Islet of Langerhans (tissue), 1 donor: ENCODE results near the gene MKRN2OS.

Experiments used
- FAIRE-seq: peaks from one replicate; lab custom pipeline; 2011; peaks lifted over from hg19 to GRCh38; lab: Jason Lieb, UNC

The MKRN2OS gene

GRCh38 chr3:12545473-12545791 is at the start of gene MKRN2OS:
MKRN2OS (minus strand) TSS chr3:12545499; CDS start chr3:12545464, 35 bp downstream.
- FAIRE-seq: no peak

- no peak for FAIRE-seq
Observed at GRCh38 chr3:12593473-12593872, 48.2 kb upstream of the MKRN2OS start.

- FAIRE-seq: no peak
Observed at GRCh38 chr3:12591997-12592715, 46.9 kb upstream of the MKRN2OS start.

- FAIRE-seq: no peak
Observed at GRCh38 chr3:12591456-12591855, 46.2 kb upstream of the MKRN2OS start.

GRCh38 chr3:12590096-12590495 is 44.8 kb upstream of the MKRN2OS start:
- FAIRE-seq: no peak

- no peak for FAIRE-seq
Observed at GRCh38 chr3:12588039-12589009, 43.0 kb upstream of the MKRN2OS start.

- no peak for FAIRE-seq
Observed at GRCh38 chr3:12586403-12586802, 41.1 kb upstream of the MKRN2OS start.

- no peak for FAIRE-seq
Observed at GRCh38 chr3:12585970-12586369, 40.7 kb upstream of the MKRN2OS start.

- no peak for FAIRE-seq
Observed at GRCh38 chr3:12585181-12585580, 39.9 kb upstream of the MKRN2OS start.

GRCh38 chr3:12584083-12584482 is 38.8 kb upstream of the MKRN2OS start:
- no peak for FAIRE-seq

GRCh38 chr3:12583280-12583679 is 38.0 kb upstream of the MKRN2OS start:
- no peak for FAIRE-seq

- no peak for FAIRE-seq
Observed at GRCh38 chr3:12582730-12583129, 37.4 kb upstream of the MKRN2OS start.

GRCh38 chr3:12579905-12580304 is 34.6 kb upstream of the MKRN2OS start:
- FAIRE-seq: no peak

- no peak for FAIRE-seq
Observed at GRCh38 chr3:12579456-12579855, 34.2 kb upstream of the MKRN2OS start.

GRCh38 chr3:12578742-12579141 is 33.4 kb upstream of the MKRN2OS start:
- FAIRE-seq: no peak

GRCh38 chr3:12577379-12577778 is 32.1 kb upstream of the MKRN2OS start:
- FAIRE-seq: no peak

- no peak for FAIRE-seq
Observed at GRCh38 chr3:12574661-12575060, 29.4 kb upstream of the MKRN2OS start.

GRCh38 chr3:12574131-12574530 is 28.8 kb upstream of the MKRN2OS start:
- no peak for FAIRE-seq

- no peak for FAIRE-seq
Observed at GRCh38 chr3:12571986-12572385, 26.7 kb upstream of the MKRN2OS start.

GRCh38 chr3:12569836-12570235 is 24.5 kb upstream of the MKRN2OS start:
- FAIRE-seq: no peak

- FAIRE-seq: no peak
Observed at GRCh38 chr3:12568747-12569146, 23.4 kb upstream of the MKRN2OS start.

GRCh38 chr3:12566976-12567375 is 21.7 kb upstream of the MKRN2OS start:
- FAIRE-seq: no peak

- no peak for FAIRE-seq
Observed at GRCh38 chr3:12562451-12562850, 17.2 kb upstream of the MKRN2OS start.

- FAIRE-seq: no peak
Observed at GRCh38 chr3:12561397-12561796, 16.1 kb upstream of the MKRN2OS start.
